Measurements from ENCODE around the gene ELAC2. TPM values are rescaled to one million over a fixed set of nuclear protein-coding genes. Genes with fewer than 3 reads are reported as not detected.

The ELAC2 gene
- 10 to 100 TPM; 49.8 to 63.8 (median 55.7) TPM for total RNA-seq (2021; fragmentation: NEBNext Ultra II Directional; extraction: Animal tissue kit (Norgen Biotek cat#: 25700))
- long read RNA-seq, transcript ELAC2-201 (24 exons, 3,148 nt), result major isoform, 58 of 85 reads
- long read RNA-seq, partial matches to known transcripts, result 13 of 85 reads
- long read RNA-seq, other reads (novel, unspliced or antisense), result 14 of 85 reads

- Mint-ChIP-seq H3K36me3 (ENCODE audit: low read depth) (peaks cover 28% of the 10 kb centered on the region), H3K4me1 (ENCODE audit: low read depth) (peaks cover 40% of the 10 kb centered on the region), H3K27me3 (ENCODE audit: insufficient read depth) (no peaks in the 10 kb centered on the region), H3K9me3 (no peaks in the 10 kb centered on the region), H3K27ac (peak within 1 kb of the TSS; percentile 98), H3K4me3 (peak within 1 kb of the TSS; percentile 98)
- TF ChIP-seq, protein P1, sequence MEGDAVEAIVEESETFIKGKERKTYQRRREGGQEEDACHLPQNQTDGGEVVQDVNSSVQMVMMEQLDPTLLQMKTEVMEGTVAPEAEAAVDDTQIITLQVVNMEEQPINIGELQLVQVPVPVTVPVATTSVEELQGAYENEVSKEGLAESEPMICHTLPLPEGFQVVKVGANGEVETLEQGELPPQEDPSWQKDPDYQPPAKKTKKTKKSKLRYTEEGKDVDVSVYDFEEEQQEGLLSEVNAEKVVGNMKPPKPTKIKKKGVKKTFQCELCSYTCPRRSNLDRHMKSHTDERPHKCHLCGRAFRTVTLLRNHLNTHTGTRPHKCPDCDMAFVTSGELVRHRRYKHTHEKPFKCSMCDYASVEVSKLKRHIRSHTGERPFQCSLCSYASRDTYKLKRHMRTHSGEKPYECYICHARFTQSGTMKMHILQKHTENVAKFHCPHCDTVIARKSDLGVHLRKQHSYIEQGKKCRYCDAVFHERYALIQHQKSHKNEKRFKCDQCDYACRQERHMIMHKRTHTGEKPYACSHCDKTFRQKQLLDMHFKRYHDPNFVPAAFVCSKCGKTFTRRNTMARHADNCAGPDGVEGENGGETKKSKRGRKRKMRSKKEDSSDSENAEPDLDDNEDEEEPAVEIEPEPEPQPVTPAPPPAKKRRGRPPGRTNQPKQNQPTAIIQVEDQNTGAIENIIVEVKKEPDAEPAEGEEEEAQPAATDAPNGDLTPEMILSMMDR (IDR thresholded peaks at IDR 0.05), result no peak; the same call in 1 of the 2 replicates
- peak; percentile 100 for DNase-seq
Observed at GRCh38 chr17:13017655-13018459, at the start of gene ELAC2. ELAC2 (minus strand) TSS chr17:13018027; CDS start chr17:13017947, 80 bp downstream.

DNA sequence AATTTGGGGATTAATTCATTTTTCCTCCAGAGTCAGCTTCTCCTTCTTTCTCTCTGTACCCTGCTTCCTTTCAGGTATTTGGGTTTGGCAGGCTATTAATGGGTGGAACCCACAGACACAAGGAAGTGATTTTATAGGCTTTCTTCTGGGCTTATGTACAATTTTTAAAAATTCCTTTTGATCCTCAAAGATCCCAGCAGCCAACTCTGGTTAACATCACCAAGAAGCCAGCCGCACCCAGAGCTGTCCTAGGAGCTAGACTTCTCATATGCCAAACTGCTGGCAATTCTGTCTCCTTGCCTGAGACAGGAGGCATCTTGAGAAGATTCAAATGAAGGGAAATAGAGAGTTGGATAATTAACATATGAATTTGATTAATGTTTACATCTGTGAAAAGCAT lies 47.2 kb upstream of the ELAC2 start:
- peaks cover 6% of the 10 kb centered on the region for H3K27me3 Mint-ChIP-seq (ENCODE audit: insufficient read depth)

DNA sequence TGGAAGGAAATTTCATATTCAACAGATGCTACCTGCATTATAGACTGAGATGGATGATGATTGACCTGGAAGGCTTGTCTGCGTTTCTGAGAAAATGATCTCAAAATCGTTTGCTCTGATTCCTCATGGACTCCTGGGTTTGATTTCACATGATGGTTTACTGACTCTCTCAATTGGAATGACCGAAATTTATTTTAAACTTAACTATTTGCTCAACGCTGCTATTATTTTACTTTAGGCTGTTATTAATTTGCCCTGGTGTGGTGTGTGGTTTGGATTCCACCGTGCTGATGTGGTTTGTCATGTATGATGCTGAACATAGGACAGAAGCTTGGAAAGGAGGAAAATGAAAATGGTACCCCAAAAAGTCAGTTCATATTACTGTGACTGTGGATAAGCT lies 37.3 kb upstream of the ELAC2 start:
- no peaks in the 10 kb centered on the region for H3K36me3 Mint-ChIP-seq (ENCODE audit: low read depth)
- no peaks in the 10 kb centered on the region for H3K4me1 Mint-ChIP-seq (ENCODE audit: low read depth)
- no peak overlapping the region for H3K4me3 Mint-ChIP-seq
- no peak for DNase-seq
- peaks cover 32% of the 10 kb centered on the region for H3K27me3 Mint-ChIP-seq (ENCODE audit: insufficient read depth)
- TF ChIP-seq, protein P1 (IDR thresholded peaks at IDR 0.05), result no peak
- no peak overlapping the region for H3K27ac Mint-ChIP-seq
- H3K9me3 Mint-ChIP-seq, result no peaks in the 10 kb centered on the region

More for the DNA sequence above, 47.2 kb upstream of the ELAC2 start:
- no peak overlapping the region for H3K27ac Mint-ChIP-seq
- DNase-seq, result no peak
- no peaks in the 10 kb centered on the region for H3K36me3 Mint-ChIP-seq (ENCODE audit: low read depth)
- H3K4me1 Mint-ChIP-seq (ENCODE audit: low read depth), result no peaks in the 10 kb centered on the region
- TF ChIP-seq, protein P1 (IDR thresholded peaks at IDR 0.05), result no peak
- H3K4me3 Mint-ChIP-seq, result no peak overlapping the region
- H3K9me3 Mint-ChIP-seq, result no peaks in the 10 kb centered on the region

GRCh38 chr17:13054666-13055065 lies 36.8 kb upstream of the ELAC2 start:
- TF ChIP-seq, protein P1 (IDR thresholded peaks at IDR 0.05), result no peak
- Mint-ChIP-seq H3K4me1 (ENCODE audit: low read depth) (no peaks in the 10 kb centered on the region), H3K4me3 (no peak overlapping the region), H3K9me3 (no peaks in the 10 kb centered on the region), H3K27ac (no peak overlapping the region), H3K36me3 (ENCODE audit: low read depth) (no peaks in the 10 kb centered on the region), H3K27me3 (ENCODE audit: insufficient read depth) (peaks cover 37% of the 10 kb centered on the region)
- no peak for DNase-seq

GRCh38 chr17:13051915-13052314 lies 34.1 kb upstream of the ELAC2 start:
- no peak overlapping the region for H3K27ac Mint-ChIP-seq
- TF ChIP-seq, protein P1 (IDR thresholded peaks at IDR 0.05), result no peak
- DNase-seq, result no peak
- H3K36me3 Mint-ChIP-seq (ENCODE audit: low read depth), result no peaks in the 10 kb centered on the region
- no peaks in the 10 kb centered on the region for H3K9me3 Mint-ChIP-seq
- no peaks in the 10 kb centered on the region for H3K4me1 Mint-ChIP-seq (ENCODE audit: low read depth)
- H3K27me3 Mint-ChIP-seq (ENCODE audit: insufficient read depth), result peaks cover 42% of the 10 kb centered on the region
- H3K4me3 Mint-ChIP-seq, result no peak overlapping the region
